ENCODE data around the gene SEC16A. TPM values are rescaled to one million over a fixed set of nuclear protein-coding genes. Genes with fewer than 3 reads are reported as not detected.

The SEC16A gene
- total RNA-seq, 4 donors from 2014 or later: 35.5 to 71.0 (median 50.5) TPM

DNA sequence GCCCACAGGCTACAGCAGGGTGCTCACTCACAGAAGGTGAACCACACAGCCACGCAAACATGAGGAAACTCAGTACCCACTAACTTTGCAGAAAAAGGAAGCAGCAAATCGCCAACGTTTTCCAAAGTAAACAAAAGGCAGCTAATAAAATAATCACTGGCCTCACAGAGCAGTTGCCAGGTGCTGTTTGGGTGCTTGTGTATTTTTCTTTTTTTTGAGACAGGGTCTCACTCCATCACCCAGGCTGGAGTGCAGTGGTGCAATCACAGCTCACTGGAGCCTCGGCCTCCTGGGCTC lies 86.7 kb downstream of the SEC16A start:
- Histone ChIP-seq H3K4me3 (no peak overlapping the region), H3K27me3 (no peaks in the 10 kb centered on the region), H3K4me1 (peaks cover 0 to 28% (median 15%) of the 10 kb centered on the region in 3 donors), H3K27ac (no peak overlapping the region), H3K36me3 (peaks cover 0 to 73% of the 10 kb centered on the region in 2 donors), H3K9me3 (no peaks in the 10 kb centered on the region)
- TF ChIP-seq, protein P1, sequence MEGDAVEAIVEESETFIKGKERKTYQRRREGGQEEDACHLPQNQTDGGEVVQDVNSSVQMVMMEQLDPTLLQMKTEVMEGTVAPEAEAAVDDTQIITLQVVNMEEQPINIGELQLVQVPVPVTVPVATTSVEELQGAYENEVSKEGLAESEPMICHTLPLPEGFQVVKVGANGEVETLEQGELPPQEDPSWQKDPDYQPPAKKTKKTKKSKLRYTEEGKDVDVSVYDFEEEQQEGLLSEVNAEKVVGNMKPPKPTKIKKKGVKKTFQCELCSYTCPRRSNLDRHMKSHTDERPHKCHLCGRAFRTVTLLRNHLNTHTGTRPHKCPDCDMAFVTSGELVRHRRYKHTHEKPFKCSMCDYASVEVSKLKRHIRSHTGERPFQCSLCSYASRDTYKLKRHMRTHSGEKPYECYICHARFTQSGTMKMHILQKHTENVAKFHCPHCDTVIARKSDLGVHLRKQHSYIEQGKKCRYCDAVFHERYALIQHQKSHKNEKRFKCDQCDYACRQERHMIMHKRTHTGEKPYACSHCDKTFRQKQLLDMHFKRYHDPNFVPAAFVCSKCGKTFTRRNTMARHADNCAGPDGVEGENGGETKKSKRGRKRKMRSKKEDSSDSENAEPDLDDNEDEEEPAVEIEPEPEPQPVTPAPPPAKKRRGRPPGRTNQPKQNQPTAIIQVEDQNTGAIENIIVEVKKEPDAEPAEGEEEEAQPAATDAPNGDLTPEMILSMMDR (IDR thresholded peaks at IDR 0.05): no peak
- TF ChIP-seq EP300 (IDR thresholded peaks at IDR 0.05) (no peak), POLR2A (IDR thresholded peaks at IDR 0.05) (no peak), POLR2AphosphoS5 (IDR thresholded peaks at IDR 0.05) (no peak)
- no peak for ATAC-seq
- 50 to 83% methylated on average over 1 to 3 of the region's 4 CpGs for WGBS, 2 donors (ENCODE audit: low coverage in 1 of 2)

DNA sequence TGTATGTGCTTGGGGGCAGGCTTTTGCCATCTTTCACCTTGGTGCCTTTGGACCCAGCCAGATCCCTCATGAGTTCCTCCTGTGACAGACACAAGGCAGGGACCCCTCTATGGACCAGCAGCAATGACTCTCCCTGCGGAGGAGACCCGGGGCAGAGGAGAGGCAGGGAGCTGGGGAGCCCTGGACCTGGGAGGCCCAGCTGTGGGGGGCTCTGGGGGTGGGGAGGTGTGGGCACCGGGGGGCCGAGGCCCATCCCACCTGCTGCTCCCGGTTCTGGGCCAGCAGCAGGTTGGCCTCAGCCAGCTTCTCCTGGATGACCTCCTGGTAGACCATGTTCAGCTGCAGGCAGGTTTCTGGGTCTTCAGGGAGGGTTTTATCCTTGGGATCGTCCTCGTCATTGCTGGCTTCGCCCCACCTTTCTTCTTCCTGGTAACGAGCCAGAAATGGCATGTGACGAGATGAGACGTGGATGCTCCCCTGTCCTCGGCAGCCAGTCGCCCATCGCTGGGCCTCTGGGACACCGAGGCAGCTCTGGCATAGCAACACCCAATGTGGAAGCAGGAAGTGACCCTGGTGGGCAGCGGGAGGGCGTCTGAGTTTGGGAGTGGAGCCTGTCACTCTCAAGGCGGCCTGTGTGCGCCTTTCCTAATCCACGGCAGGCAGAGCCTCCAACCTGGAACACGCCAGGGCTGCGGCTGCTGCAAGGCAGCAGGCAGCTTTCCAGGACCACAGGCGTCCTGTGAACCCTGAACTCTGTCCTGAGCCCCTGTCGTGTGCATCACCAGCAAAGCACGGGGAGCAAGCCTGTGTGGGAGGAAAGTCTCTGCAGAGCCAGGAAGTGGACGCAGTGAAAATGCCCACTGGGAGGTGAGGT lies 87.3 kb downstream of the SEC16A start:
- Histone ChIP-seq H3K4me1 (peaks cover 0 to 24% (median 14%) of the 10 kb centered on the region in 3 donors), H3K9me3 (no peaks in the 10 kb centered on the region), H3K27ac (no peak overlapping the region), H3K36me3 (peaks cover 0 to 79% of the 10 kb centered on the region in 2 donors), H3K27me3 (no peaks in the 10 kb centered on the region), H3K4me3 (no peak overlapping the region)
- WGBS, 2 donors (ENCODE audit: low coverage in 1 of 2): 74% methylated on average over 2 of the region's 26 CpGs; no CpG with 5 or more reads in 1 of the 2 donors
- ATAC-seq: no peak
- TF ChIP-seq POLR2A (IDR thresholded peaks at IDR 0.05): no peak
- TF ChIP-seq EP300 (IDR thresholded peaks at IDR 0.05): no peak
- TF ChIP-seq POLR2AphosphoS5 (IDR thresholded peaks at IDR 0.05): no peak
- TF ChIP-seq, protein P1 (IDR thresholded peaks at IDR 0.05): no peak

DNA sequence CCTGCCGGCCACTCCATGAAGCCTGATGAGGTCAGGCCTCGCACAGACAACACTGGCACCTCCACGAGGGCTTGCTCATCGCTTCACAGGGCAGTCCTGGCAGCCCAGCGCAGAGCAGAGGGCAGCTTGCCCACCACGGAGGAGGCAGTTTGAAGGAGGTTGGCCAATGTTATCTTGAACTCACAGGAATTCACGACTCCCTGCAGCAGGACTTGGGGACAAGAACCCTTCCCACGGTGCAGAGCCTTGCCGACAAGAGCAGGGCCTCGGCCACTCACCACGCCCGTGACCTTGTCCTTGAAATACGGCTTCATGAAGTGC lies 87.9 kb downstream of the SEC16A start:
- peaks cover 0 to 19% (median 10%) of the 10 kb centered on the region in 3 donors for H3K4me1 ChIP-seq
- H3K27me3 ChIP-seq: no peaks in the 10 kb centered on the region
- no peak overlapping the region for H3K4me3 ChIP-seq
- WGBS, 2 donors (ENCODE audit: low coverage in 1 of 2): 90% methylated on average over 2 of the region's 13 CpGs; no CpG with 5 or more reads in 1 of the 2 donors
- no peak for ATAC-seq
- TF ChIP-seq EP300 (IDR thresholded peaks at IDR 0.05) (no peak), POLR2A (IDR thresholded peaks at IDR 0.05) (no peak), POLR2AphosphoS5 (IDR thresholded peaks at IDR 0.05) (no peak)
- TF ChIP-seq, protein P1 (IDR thresholded peaks at IDR 0.05): no peak
- H3K9me3 ChIP-seq: no peaks in the 10 kb centered on the region
- H3K36me3 ChIP-seq: peaks cover 0 to 83% of the 10 kb centered on the region in 2 donors
- H3K27ac ChIP-seq: no peak overlapping the region

DNA sequence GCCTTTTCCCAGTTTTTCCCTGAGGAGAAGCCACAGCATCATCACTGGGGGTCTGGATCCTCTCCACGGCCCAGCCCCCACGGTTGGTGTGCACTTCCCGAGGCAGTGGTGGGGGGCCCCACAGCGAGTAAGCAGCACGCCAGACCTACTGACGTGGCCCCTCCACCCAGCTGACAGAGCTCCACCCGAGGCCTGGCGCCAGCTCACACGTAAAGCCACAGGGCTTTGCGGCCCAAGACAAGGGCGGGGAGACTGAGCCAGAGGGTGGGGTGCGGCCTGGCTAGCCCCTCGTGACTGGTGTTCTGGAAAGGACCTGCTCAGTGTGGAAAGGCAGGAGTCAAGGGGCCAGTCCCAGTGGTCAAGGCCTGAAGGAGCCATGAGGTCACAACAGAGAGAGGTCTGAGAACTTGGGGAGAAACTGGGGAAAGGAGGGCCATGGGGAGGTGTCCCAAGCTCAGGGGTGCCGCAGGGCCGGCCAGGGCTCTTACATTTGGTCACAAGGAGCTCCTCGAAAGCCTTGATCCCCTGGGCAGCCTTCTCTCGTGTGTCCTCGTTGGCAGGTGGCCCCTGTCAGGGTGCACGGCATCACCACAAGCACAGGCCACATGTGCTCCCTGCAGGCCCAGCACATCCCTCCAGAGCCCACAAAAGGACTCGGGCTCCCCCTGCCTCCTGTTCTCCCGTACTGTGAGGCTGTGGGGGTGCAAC lies 88.4 kb downstream of the SEC16A start:
- TF ChIP-seq, protein P1 (IDR thresholded peaks at IDR 0.05): no peak
- TF ChIP-seq POLR2AphosphoS5 (IDR thresholded peaks at IDR 0.05) (no peak), POLR2A (IDR thresholded peaks at IDR 0.05) (no peak), EP300 (IDR thresholded peaks at IDR 0.05) (no peak)
- Histone ChIP-seq H3K27me3 (no peaks in the 10 kb centered on the region), H3K4me1 (peaks cover 0 to 16% (median 10%) of the 10 kb centered on the region in 3 donors), H3K36me3 (peaks cover 0 to 88% of the 10 kb centered on the region in 2 donors), H3K4me3 (no peak overlapping the region), H3K9me3 (no peaks in the 10 kb centered on the region), H3K27ac (no peak overlapping the region)
- 80 to 87% methylated on average over 1 to 3 of the region's 21 CpGs for WGBS, 2 donors (ENCODE audit: low coverage in 1 of 2)
- ATAC-seq: peak; percentile 69
